KBM-7 (cell line): ENCODE data around the gene SERTAD1.
"Not testable (repeated sequence)": the region's sequence is repeated elsewhere in the genome, so short reads cannot be mapped to it uniquely, and the experiment has no call there.

Experiments
- DNase-seq: peaks from one replicate; pipeline ENCODE4 v3.0.0-alpha.2; 2015
- in situ Hi-C: fragments of 300-500 bp; cut with MboI; formaldehyde crosslinking; loops from 2 replicates; pipeline ENCODE4 v1.14.3; 2020; ENCODE audit warnings: low sequenced_read_pairs, low pct_unique_long_range_greater_than_20kb, mixed read lengths

SERTAD1 gene

GRCh38 chr19:40453151-40453735, 27.5 kb upstream of the SERTAD1 start:
- in situ Hi-C loops = no loop called here
- DNase-seq = no peak

GRCh38 chr19:40452016-40452415, 26.2 kb upstream of the SERTAD1 start:
- DNase-seq = no peak
- in situ Hi-C loops = no loop called here

DNA sequence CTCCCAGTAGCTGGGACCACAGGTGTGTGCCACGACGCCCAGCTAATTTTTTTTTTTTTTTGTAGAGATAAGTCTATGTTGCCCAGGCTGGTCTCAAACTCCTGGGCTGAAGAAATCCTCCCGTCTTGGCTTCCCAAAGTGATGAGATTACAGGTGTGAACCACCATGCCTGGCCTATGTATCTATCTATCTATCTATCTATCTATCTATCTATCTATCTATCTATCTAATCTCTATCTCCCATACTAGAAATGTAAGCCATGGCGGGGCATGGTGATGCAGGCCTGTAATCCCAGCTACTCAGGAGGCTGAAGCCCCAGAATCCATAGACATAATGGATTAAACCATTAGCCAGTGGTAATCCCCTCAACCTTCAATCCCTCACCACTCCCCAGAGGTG, 24.9 kb upstream of the SERTAD1 start:
- in situ Hi-C loops = no loop called here
- no peak for DNase-seq

GRCh38 chr19:40449506-40449905, 23.7 kb upstream of the SERTAD1 start:
- no peak for DNase-seq
- in situ Hi-C loops = no loop called here

- no peak for DNase-seq
- in situ Hi-C loops = no loop called here
Observed at GRCh38 chr19:40446263-40446784, 20.5 kb upstream of the SERTAD1 start.

- DNase-seq = no peak
- in situ Hi-C loops = no loop called here
Observed at GRCh38 chr19:40445780-40446262, 20.0 kb upstream of the SERTAD1 start.

DNA sequence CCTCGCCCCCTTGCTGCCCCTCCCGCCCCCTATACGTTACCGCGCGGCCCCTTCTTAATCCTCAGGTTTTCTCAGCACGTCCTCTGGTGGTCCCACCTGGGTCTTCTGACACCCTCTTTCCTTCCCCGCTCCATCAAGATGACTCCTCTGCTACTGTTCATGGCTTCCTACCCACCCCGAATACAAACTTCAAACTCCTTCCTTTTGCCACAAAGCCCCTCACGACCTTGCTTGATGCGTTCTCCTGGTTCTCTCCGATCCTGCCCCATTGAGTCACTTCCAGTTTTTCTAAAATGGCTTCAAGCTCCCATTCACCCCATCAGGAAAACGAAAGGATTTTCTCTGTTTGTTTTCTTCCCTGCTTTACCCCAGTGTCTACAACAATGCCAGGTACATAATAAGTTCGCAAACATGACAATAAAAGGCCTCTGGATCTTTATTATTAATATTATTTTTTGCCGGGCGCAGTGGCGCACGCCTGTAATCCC, 19.1 kb upstream of the SERTAD1 start:
- in situ Hi-C loops = no loop called here
- DNase-seq = no peak

GRCh38 chr19:40444000-40444824, 18.4 kb upstream of the SERTAD1 start, which contains the start of gene SERTAD3:
Gene SERTAD3 (minus strand): TSS chr19:40444335. CDS start chr19:40442080, 2,255 bp downstream.
- peak; percentile 96 for DNase-seq
- in situ Hi-C loops = no loop called here

DNA sequence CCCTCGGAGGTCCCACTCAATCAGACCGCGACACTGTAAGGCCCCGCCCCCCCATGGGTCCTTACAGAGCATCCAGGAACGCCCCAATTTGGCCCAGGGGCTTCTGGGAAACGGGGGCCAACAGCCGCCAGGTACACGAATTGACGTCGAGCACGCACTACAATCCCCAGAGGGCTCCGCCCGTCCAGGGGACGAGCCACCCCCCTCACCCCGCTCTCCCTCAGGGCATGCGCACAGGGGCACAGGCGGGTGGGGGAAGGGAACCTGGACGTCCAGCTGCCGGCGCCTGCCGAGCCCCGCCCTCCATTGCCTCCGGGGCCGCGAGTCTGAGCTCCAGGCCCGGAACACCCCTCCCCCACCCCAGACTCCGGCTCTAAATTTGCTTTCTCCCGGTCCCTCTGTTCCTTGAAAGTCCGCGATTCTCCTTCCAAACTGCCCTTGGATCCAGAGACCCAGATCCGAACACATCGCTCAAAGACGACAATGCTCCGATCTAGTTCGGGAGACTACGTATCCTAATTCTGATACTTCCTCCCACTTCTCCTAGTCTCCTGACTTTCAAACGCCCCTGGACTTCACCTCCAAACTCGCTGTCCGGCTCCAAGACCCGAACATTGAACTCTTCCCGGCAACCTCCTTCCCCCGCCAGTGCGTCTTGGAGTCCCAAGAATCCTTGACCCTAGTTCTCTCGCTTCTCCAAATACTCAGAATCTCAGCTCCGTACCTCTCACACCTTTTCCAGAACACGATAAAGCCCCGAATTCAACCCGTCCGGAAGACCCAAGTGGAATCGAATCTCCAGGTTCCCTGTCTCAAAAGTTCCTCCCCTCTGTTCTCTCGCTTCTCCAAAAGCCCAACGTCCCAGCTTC, 17.6 kb upstream of the SERTAD1 start:
- in situ Hi-C loops = no loop called here

GRCh38 chr19:40442328-40443130, 16.7 kb upstream of the SERTAD1 start:
- no peak for DNase-seq
- in situ Hi-C loops = no loop called here

More for the DNA sequence above, 17.6 kb upstream of the SERTAD1 start:
- DNase-seq = peak; percentile 100

GRCh38 chr19:40441719-40442253, 16.0 kb upstream of the SERTAD1 start:
- no peak for DNase-seq
- in situ Hi-C loops = no loop called here

DNA sequence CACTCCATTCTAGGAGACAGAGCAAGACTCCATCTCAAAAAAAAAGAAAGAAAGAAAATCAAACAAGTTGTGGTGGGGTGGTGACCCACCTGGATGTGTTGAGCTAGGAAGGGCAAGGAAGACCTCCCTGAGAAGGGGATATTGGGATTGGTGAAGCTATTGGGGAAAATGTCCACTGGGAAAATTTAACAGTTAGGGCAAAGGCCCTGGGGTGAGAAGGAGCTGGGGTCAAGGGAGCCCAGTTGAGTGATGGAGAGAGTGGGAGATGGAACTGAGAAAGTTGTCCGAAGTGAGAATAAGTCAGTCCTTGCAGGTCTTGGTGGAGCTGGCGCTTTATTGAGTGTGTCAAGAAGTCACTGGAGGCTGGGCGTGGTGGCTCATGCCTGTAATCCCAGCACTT, 12.5 kb upstream of the SERTAD1 start:
- no peak for DNase-seq
- in situ Hi-C loops = no loop called here

GRCh38 chr19:40433391-40434216, 7.8 kb upstream of the SERTAD1 start:
- DNase-seq = peak; percentile 75
- in situ Hi-C loops = no loop called here

- in situ Hi-C loops, DNase-seq: not testable (repeated sequence)
Observed at GRCh38 chr19:40432760-40433159, 7.0 kb upstream of the SERTAD1 start.

DNA sequence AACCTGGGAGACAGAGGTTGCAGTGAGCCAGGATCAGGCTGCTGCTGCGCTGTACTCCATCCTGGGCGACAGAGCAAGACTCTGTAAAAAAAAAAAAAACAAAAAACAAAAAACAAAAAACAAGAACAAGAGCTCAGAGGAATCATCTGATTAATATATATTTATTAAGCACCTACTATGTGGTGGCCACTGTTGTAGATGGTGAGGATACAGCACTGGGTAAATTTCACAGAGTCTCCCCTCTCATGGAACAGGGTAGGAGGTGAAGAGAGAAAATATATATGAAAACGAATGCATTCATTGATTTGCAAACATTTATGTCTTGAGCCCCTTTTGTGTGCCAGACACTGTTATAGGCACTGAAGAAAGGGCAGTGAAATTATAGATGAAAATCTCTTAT, 5.9 kb upstream of the SERTAD1 start:
- DNase-seq = no peak
- in situ Hi-C loops = no loop called here

DNA sequence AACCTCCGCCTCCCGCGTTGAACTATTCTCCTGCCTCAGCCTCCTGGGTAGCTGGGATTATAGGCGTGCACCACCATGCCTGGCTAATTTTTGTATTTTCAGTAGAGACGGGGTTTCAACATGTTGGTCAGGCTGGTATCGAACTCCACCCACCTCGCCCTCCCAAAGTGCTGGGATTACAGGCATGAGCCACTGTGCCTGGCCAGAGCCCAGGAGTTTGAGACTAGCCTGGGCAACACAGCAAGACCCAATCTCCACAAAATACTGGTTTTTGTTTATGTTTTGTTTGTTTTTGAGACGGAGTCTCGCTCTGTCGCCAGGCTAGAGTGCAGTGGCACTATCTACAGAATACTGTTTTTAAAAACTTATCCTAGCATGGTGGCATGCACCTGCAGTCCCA, 4.5 kb upstream of the SERTAD1 start:
- in situ Hi-C loops, DNase-seq: not testable (repeated sequence)

DNA sequence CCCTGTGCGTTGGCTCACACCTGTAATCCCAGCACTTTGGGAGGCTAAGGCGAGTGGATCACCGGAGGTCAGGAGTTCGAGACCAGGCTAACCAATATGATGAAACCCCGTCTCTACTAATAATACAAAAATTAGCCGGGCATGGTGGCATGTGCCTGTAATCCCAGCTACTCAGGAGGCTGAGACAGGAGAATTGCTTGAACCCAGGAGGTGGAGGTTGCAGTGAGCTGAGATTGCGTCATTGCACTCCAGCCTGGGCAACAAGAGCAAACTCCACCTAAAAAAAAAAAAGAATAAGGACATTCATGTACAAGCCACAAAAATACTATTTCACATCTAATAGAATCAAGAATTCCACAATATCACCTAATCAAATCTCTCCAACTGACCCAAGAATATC, 2.4 kb upstream of the SERTAD1 start:
- in situ Hi-C loops, DNase-seq: not testable (repeated sequence)
